H1 (cell line): Measurements from ENCODE around the gene CCDC13. TPM values are rescaled to one million over a fixed set of nuclear protein-coding genes. Genes with fewer than 3 reads are reported as not detected.

Experiments used
- BCL11A ChIP-seq, 2 experiments: IDR thresholded peaks; one replicate each; pipeline ENCODE4 v1.6.1; 2011; ENCODE audit warnings: low read depth in 2 of 2, low read length in 2 of 2, mild to moderate bottlenecking in 2 of 2
- CHD2 ChIP-seq: IDR thresholded peaks from 2 replicates; pipeline ENCODE4 v1.6.1; 2012; ENCODE audit warnings: low read length, improper control_type of control experiment
- RXRA ChIP-seq: IDR thresholded peaks from 2 replicates; pipeline ENCODE4 v1.6.1; 2011; ENCODE audit warnings: low read depth, mild to moderate bottlenecking, low read length, moderate library complexity; ENCODE audit not compliant: insufficient read depth
- ZNF274 ChIP-seq: IDR thresholded peaks from 2 replicates; pipeline ENCODE4 v1.7.0; 2012; ENCODE audit warnings: low read length, borderline replicate concordance; ENCODE audit errors: extremely low read depth
- polyA plus RNA-seq, 7 experiments: library from polyadenylated mRNA; depleted of rRNA in 3 of 7; stranded (reverse) in 5 of 7; unstranded in 2 of 7; fragments of >200 nt in 5 of 7; fragments of 200-250 nt in 2 of 7; gene quantifications; 1 replicate in 5 of 7; 2 replicates in 1 of 7; 4 replicates in 1 of 7; pipeline versions ENCODE4 v1.2.1 to v1.2.3, GENCODE V29; 2011 to 2013; ENCODE audit warnings: missing spikeins in 2 of 7, mixed read lengths in 2 of 7
- total RNA-seq: library from RNA; stranded (reverse); fragmentation: NEBNext Ultra II Directional; extraction: Animal tissue kit (Norgen Biotek cat#: 25700); gene quantifications from 2 replicates; pipeline ENCODE4 v1.2.1, GENCODE V29; 2021

The CCDC13 gene
- total and polyA plus RNA-seq, 2 of the 8 experiments (the other 6 are each of a cell fraction or from before 2014, with no cell fraction given), result 0.06 TPM; not detected in 1

DNA sequence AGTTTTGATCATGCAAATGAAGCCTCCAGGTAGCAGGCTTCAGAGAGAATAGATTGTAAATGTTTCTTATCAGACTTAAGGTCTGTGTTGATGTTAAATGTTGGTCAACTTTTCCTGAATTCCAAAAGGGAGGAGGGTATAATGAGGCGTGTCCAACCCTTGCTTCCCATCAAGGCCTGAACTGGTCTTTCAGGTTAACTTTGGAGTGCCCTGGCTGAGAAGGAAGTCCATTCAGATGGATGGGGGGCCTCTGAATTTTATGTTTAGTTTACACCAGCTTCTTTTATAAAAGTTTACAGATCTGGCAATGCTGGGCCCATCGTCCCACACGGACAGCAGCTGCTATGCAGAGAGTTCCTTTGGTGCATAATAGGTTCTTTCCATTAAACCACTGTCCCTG lies 8.9 kb downstream of the CCDC13 start (continued):
- TF ChIP-seq BCL11A (IDR thresholded peaks at IDR 0.05; ENCODE audit: low read depth in 2 of 2, low read length in 2 of 2) (no peak), ZNF274 (no peak), RXRA (no peak), CHD2 (no peak)
